SKM-1 treated with dmso at 0.1 percent for 144 hours (cell line): ENCODE data around the gene STYXL1.
"Not testable (repeated sequence)": the region's sequence is repeated elsewhere in the genome, so short reads cannot be mapped to it uniquely, and the experiment has no call there.

ENCODE experiments used
- DNase-seq: peaks from one replicate; lab custom pipeline; 2025; ENCODE audit not compliant: unreplicated experiment; lab: John Stamatoyannopoulos, UW

The STYXL1 gene

GRCh38 chr7:76047811-76048667 lies at the start of gene STYXL1, which contains the start of gene MDH2:
Gene STYXL1 (minus strand): TSS chr7:76048000. CDS start chr7:76030523, 17,477 bp downstream.
Gene MDH2 (plus strand): TSS chr7:76048106. CDS start chr7:76048161, 55 bp downstream.
- DNase-seq, result peak; percentile 96

DNA sequence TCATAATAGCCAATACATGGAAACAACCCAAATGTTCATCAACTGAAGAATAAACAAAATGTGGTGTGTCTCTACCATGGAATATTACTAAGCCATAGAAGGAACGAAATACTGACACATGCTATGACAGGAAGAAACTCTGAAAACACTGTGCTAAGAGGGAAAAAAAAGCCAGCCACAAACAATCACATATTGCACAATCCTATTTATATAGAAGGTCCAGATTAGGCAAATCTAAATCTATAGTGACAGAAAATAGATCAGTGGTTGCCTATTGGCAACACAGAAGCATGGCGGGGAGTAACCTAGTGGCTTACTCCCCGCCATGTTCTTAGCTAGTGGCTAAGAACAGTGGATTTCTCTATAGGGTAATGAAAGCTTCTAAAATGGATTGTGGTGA lies 48.1 kb upstream of the STYXL1 start:
- DNase-seq, result no peak

DNA sequence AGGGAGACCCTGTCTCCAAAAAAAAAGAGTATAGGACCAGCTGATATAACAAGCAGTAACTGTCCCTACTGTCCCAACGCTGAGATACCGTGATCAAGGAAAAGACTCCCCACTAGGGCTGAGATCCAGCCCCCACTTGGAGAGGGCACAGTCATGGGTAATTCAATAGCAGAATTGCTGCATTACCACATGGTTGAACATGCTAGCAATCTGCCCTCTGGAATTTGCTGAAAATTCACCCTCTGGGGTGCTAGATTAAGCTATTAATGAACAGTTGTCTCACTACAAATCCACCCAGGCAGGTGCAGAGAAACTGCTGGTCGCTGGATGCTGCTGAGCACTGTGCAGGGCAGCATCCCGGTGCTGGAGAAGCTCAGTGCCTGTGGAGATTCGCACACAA lies 46.5 kb upstream of the STYXL1 start:
- DNase-seq, result not testable (repeated sequence)

- not testable (repeated sequence) for DNase-seq
Measured at GRCh38 chr7:76093531-76093930, 45.7 kb upstream of the STYXL1 start.

DNA sequence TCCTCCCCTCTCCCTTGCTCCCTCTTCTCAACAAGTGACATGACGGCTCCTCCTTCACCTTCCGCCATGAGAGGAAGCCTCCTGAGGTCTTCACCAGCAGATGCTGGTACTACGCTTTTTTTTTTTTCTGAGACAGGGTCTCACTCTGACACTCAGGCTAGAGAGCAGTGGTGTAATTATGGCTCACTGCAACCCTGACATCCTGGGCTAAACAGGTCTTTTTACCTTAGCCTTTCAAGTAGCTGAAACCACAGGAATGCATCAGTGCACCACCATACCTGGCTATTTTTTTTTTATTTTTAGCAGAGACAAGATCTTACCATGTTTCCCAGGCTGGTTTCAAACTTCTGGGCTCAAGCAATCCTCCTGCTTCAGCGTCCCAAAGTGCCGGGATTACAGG lies 43.7 kb upstream of the STYXL1 start:
- no peak for DNase-seq

DNA sequence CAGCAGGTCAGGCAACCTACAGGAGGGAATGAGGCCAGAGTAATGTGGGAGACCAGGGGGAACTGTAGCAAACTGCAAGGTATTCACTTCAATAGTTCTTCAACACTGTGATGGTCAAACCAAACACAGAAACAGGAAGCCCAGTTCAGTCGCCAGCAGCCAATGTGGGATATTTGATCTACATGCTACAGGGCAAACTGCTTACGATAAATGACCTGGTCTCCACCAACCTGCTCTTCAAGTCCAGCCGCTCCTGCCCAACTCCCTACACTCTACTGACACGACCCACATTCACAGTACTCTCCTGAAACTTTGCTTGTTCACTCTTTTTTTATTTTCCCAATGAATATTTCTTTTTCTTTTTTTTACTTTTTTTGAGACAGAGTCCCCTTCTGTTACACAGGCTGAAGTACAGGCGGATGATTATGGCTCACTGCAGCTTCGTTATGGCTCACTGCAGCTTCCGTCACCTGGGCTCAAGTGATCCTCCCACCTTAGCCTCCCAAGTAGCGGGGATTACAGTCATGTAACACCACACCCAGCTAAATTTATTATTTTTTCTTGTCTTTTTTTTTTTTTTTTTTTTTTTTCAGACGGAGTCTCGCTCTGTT lies 42.2 kb upstream of the STYXL1 start:
- no peak for DNase-seq

DNA sequence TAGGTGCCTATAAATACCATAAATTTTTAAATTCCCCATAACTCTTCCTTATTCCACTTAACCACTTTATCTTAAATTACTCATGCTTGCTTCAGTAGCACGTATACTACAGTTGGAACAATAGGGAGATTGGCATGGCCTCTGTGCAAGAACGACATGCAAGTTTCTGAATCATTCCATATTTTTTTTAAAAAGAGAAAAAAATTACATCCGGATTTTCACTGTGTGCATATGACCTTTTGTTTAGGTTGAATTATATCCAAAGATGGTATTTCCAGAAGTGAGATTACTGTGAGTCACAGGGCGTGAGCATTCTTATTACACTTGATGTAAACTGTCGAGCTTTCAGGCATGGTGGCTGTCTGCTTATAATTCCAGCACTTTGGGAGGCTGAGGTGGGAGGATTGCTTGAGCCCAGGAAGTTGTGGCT lies 39.6 kb upstream of the STYXL1 start:
- not testable (repeated sequence) for DNase-seq

DNA sequence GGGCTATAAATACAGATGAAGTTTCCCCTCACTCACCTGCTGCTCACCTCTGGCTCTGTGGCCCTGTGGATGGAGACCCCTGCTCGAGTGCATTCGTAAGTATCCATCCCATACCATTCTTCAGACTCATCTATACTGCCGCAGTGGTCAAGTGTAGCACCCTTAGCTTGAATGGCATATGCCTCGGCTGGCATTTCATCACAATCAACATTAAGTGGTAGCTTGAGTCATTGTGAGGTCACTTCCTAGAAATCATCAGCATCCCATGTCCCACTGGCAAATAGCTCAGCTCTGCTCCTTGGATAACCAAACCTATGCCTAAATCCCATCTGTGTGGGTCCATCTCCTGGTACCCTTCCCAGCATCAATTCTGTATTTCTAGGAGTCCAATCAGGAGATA lies 38.3 kb upstream of the STYXL1 start:
- no peak for DNase-seq

- DNase-seq, result not testable (repeated sequence)
Measured at GRCh38 chr7:76084115-76084514, 36.3 kb upstream of the STYXL1 start.

- no peak for DNase-seq
Measured at GRCh38 chr7:76080204-76080603, 32.4 kb upstream of the STYXL1 start.

- no peak for DNase-seq
Measured at GRCh38 chr7:76077435-76077834, 29.6 kb upstream of the STYXL1 start.

GRCh38 chr7:76076995-76077394 lies 29.2 kb upstream of the STYXL1 start:
- no peak for DNase-seq

- no peak for DNase-seq
Measured at GRCh38 chr7:76074972-76075370, 27.2 kb upstream of the STYXL1 start.

GRCh38 chr7:76074306-76074971 lies 26.6 kb upstream of the STYXL1 start:
- no peak for DNase-seq

DNA sequence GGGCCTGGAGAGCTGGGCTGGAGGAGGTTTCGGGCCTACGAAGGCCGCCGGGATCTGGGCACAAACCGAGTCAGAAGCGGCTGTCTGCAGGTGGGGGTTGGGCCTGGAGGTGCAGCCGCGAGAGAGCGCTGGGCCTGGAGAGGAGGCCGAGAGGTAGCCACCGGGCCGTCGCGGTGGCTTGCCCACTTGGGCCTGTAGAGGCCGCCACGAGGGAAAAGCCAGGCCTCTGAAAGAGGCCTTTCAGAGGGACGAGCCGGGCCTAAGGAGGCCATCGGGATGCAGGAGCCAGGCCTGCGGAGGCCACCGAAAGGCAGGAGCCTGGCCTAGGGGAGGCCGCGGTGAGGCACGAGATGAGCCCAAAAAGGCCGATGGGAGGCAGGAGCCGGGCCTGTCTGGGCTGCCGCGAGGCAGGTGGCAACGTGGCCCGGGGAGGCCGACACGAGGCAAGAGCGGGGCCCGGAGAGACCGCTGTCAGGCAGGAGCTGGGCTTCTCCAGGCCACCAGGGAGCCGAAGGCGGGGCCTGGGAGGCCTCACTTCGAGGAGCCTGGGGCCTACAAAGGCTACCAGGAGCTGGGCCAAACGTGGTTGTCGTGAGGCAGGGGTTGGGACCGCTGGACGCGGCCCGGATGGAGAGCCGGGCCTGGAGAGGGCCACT lies 25.7 kb upstream of the STYXL1 start:
- no peak for DNase-seq

GRCh38 chr7:76072243-76073148 lies 24.7 kb upstream of the STYXL1 start:
- no peak for DNase-seq

DNA sequence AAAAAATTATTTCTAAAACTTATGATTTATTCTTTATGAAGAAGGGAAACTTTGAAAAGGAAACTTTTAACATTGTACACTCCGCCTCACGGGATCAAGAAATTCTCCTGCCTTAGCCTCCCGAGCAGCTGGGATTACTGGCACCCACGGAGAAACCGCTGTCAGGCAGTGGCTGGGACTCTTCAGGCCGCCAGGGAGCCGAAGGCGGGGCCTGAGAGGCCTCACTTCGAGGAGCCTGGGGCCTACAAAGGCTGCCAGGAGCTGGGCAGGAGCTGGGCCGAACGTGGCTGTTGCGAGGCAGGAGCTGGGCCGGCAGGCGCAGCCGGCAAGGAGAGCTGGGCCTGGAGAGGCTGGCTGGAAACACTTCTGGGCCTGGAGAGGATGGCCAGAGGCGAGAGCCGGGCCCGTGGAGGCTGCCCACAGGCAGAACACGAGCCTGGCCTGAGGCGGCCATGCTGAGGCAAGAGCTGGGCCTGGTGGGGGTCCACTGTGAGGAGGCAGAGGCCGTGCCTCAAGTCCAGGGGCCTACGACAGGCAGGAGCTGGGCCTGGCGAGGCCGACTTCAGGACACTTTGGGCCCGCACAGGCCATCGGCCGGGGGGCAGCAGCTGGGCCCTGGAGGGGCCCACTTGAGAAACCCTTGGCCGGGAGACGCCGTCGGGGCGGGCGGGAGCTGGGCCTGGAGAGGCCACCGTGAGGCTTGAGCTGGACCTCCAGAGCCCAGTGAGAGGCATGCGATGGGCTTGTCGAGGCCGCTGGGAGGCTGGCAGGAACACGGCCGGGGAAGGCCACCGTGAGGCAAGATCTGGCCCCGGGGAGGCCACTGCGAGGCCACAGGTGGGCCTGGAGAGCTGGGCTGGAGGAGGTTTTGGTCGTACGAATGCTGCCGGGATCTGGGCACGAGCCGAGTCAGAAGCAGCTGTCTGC lies 23.8 kb upstream of the STYXL1 start:
- DNase-seq, result no peak

DNA sequence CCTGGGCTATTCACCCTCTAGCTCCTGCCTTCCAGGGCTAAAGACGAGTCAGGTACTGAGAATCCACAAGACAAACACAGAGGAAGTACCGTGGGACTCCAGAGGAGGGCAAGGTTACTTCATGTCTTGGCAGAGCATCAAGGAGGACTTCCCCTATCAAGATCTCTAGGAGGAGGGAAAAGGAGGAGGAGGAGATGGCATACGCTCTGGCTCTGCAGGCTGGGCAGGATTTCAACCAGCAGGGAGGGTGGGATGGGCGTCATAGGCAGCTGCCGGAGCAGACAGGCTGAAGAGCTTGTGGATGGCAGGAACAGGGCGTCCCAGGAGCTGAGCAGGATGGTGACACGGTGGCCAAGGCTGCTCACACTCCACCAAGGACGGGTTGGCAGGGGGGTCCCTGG lies 21.4 kb upstream of the STYXL1 start:
- peak; percentile 52 for DNase-seq
